Vagina (tissue), 2 donors: Measurements from ENCODE around the gene RHOD.

Experiments
- CTCF ChIP-seq, 3 experiments: fragments of 450-650 bp in 2 of 3; fragments of 200-600 bp in 1 of 3; sonication (generic) in 1 of 3; IDR thresholded peaks; one replicate each; pipeline ENCODE4 v1.5.1; 2017 to 2019; ENCODE audit warnings: antibody characterized with exemption in 3 of 3, mild to moderate bottlenecking in 2 of 3, moderate library complexity in 2 of 3
- POLR2A ChIP-seq, 2 donors: fragments of 450-650 bp; IDR thresholded peaks; one replicate each; pipeline ENCODE4 v1.6.1; 2017; ENCODE audit warnings: antibody characterized with exemption in 2 of 2, mild to moderate bottlenecking in 2 of 2, moderate library complexity in 2 of 2

GRCh38 chr11:67098799-67099429, 42.3 kb downstream of the RHOD start:
- TF ChIP-seq CTCF (IDR thresholded peaks at IDR 0.05) (no peak), POLR2A (IDR thresholded peaks at IDR 0.05) (no peak)
